Mesendoderm (in vitro differentiated cells): ENCODE measurements around the gene ITGA8.

Source experiments
- DNase-seq: peaks from one replicate; pipeline ENCODE4 v3.0.0; 2013
- H2AK5ac ChIP-seq: 2 replicates; pipeline ENCODE4 v1.6.1; 2013; ENCODE audit warnings: low read length, inconsistent platforms
- H2BK120ac ChIP-seq: 2 replicates; pipeline ENCODE4 v1.6.1; 2013; ENCODE audit warnings: low read depth, mild to moderate bottlenecking, low read length, moderate library complexity, mixed read lengths
- H2BK15ac ChIP-seq: replicated peaks from 2 replicates; pipeline ENCODE4 v1.6.1; 2013; ENCODE audit warnings: low read depth, mild to moderate bottlenecking, moderate library complexity
- H2BK5ac ChIP-seq: 2 replicates; pipeline ENCODE4 v1.6.1; 2013; ENCODE audit warnings: low read length, inconsistent platforms
- H3K18ac ChIP-seq: 2 replicates; pipeline ENCODE4 v1.6.1; 2013; ENCODE audit warnings: mild to moderate bottlenecking, low read length, mixed read lengths
- H3K23ac ChIP-seq: one replicate; pipeline ENCODE4 v1.6.1; 2013; ENCODE audit warnings: low read length
- H3K27ac ChIP-seq: 2 replicates; pipeline ENCODE4 v1.5.1; 2013; ENCODE audit warnings: low read depth, mild to moderate bottlenecking, inconsistent platforms, low read length, moderate library complexity
- H3K27me3 ChIP-seq: 2 replicates; pipeline ENCODE4 v1.6.1; 2013; ENCODE audit warnings: low read length, control low read depth, mild to moderate bottlenecking, inconsistent platforms; ENCODE audit not compliant: insufficient read depth, poor library complexity
- H3K36me3 ChIP-seq: 2 replicates; pipeline ENCODE4 v1.6.1; 2013; ENCODE audit warnings: low read length, inconsistent platforms; ENCODE audit not compliant: control insufficient read depth, insufficient read depth
- H3K4ac ChIP-seq: one replicate; pipeline ENCODE4 v1.6.1; 2013; ENCODE audit warnings: low read depth, mild to moderate bottlenecking, low read length, moderate library complexity
- H3K4me1 ChIP-seq: 2 replicates; pipeline ENCODE4 v1.6.1; 2013; ENCODE audit warnings: low read depth, low read length, inconsistent platforms; ENCODE audit not compliant: control insufficient read depth
- H3K4me2 ChIP-seq: 2 replicates; pipeline ENCODE4 v1.6.1; 2013; ENCODE audit warnings: low read length
- H3K4me3 ChIP-seq: 2 replicates; pipeline ENCODE4 v1.5.1; 2013; ENCODE audit warnings: mild to moderate bottlenecking, low read length
- H3K56ac ChIP-seq: one replicate; pipeline ENCODE4 v1.6.1; 2013; ENCODE audit warnings: low read length
- H3K79me1 ChIP-seq: 2 replicates; pipeline ENCODE4 v1.6.1; 2013; ENCODE audit warnings: low read length, inconsistent platforms
- H3K79me2 ChIP-seq: 2 replicates; pipeline ENCODE4 v1.6.1; 2013; ENCODE audit warnings: mild to moderate bottlenecking, low read length; ENCODE audit not compliant: control insufficient read depth, insufficient read depth
- H3K9ac ChIP-seq: 2 replicates; pipeline ENCODE4 v1.6.1; 2013; ENCODE audit warnings: low read length, inconsistent platforms
- H4K5ac ChIP-seq: one replicate; pipeline ENCODE4 v1.6.1; 2013; ENCODE audit warnings: low read length
- H4K8ac ChIP-seq: one replicate; pipeline ENCODE4 v1.6.1; 2013; ENCODE audit warnings: low read depth, mild to moderate bottlenecking, control low read depth, low read length, moderate library complexity
- WGBS: extraction: QIAGEN DNeasy Blood & Tissue Kit; methylation state at CpG from one replicate; pipeline ENCODE4 v1.1.7; 2013; ENCODE audit warnings: low lambda C conversion rate, missing lambda C conversion rate; ENCODE audit not compliant: insufficient coverage; ENCODE audit errors: extremely low coverage; 5-methylcytosine and 5-hydroxymethylcytosine counted together

ITGA8 gene

DNA sequence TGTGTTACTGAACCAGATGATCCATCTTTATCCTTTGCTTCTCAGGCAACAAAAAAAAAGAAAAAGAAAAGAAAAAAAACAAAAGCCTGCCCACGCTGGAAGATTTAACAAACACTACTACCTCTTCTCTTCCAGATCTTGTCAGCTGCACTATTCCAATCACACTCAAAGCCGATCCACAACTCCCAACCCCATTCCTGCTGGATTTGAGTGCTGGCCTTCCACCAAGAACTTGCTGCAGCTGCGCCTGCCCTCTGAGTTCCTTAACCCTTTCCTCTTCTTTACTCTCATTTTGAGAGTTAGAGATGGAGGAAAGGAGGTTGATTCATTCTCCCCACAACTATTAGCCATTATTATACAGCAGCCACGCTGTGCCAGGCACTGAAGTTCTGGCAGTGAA, 16.0 kb upstream of the ITGA8 start:
- no peak overlapping the region for H3K9ac ChIP-seq
- no peak for DNase-seq
- no peak overlapping the region for H3K18ac ChIP-seq
- no peak overlapping the region for H3K56ac ChIP-seq
- no peaks in the 10 kb centered on the region for H3K36me3 ChIP-seq
- no peak overlapping the region for H4K8ac ChIP-seq
- no peaks in the 10 kb centered on the region for H3K4me1 ChIP-seq
- no peak overlapping the region for H2BK15ac ChIP-seq
- H3K79me1 ChIP-seq = no peaks in the 10 kb centered on the region
- H2AK5ac ChIP-seq = no peak overlapping the region
- no peaks in the 10 kb centered on the region for H3K79me2 ChIP-seq
- no peak overlapping the region for H3K23ac ChIP-seq
- no peak overlapping the region for H3K4me3 ChIP-seq
- no peak overlapping the region for H3K27ac ChIP-seq
- H4K5ac ChIP-seq = no peak overlapping the region
- WGBS = no CpG with 5 or more reads among the region's 4 CpGs
- H3K4ac ChIP-seq = no peak overlapping the region
- no peaks in the 10 kb centered on the region for H3K27me3 ChIP-seq
- H3K4me2 ChIP-seq = no peak overlapping the region
- H2BK120ac ChIP-seq = no peak overlapping the region
- no peak overlapping the region for H2BK5ac ChIP-seq

DNA sequence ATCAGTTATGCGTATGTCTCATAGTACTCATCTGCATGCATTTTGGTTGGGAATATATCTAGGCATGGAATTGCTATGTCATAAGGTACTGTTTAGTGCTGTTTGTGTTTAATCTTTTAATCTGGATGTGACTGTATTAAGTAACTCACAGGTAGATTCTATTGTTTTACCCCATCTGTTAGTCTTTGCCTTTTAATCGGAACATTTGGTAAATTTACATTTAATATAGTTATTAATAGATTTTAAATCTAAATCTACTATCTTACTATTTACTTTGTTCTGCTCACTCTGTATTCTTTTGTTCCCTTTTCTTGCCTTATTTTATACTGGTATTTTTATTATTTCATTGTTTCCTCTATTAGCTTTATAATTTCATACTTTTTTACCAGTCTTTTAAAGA, 10.6 kb upstream of the ITGA8 start:
- Histone ChIP-seq H3K79me1 (no peaks in the 10 kb centered on the region), H3K9ac (no peak overlapping the region), H3K79me2 (no peaks in the 10 kb centered on the region), H3K27me3 (no peaks in the 10 kb centered on the region), H3K36me3 (no peaks in the 10 kb centered on the region), H3K4ac (no peak overlapping the region), H3K56ac (no peak overlapping the region), H2AK5ac (no peak overlapping the region), H3K4me2 (no peak overlapping the region), H3K27ac (no peak overlapping the region), H3K4me3 (no peak overlapping the region), H3K18ac (no peak overlapping the region), H4K8ac (no peak overlapping the region), H2BK15ac (no peak overlapping the region), H3K4me1 (no peaks in the 10 kb centered on the region), H3K23ac (no peak overlapping the region), H4K5ac (no peak overlapping the region), H2BK5ac (no peak overlapping the region), H2BK120ac (no peak overlapping the region)
- no CpG with 5 or more reads among the region's 2 CpGs for WGBS
- DNase-seq = no peak

DNA sequence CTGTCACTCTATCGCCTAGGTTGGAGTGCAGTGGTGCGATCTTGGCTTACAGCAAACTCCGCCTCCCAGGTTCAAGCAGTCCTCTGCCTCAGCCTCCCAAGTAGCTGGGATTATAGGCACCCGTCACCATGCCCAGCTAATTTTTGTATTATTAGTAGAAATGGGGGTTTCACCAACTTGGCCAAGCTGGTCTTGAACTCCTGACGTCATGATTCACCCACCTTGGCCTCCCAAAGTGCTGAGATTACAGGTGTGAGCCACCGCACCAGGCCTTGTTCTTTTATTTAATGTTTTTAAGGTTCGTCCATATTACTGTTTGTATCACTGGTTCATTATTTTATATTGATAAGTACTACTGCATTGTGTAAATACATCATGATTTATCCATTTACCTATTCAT, 10.2 kb upstream of the ITGA8 start:
- Histone ChIP-seq H2AK5ac (no peak overlapping the region), H3K4me1 (no peaks in the 10 kb centered on the region), H3K36me3 (no peaks in the 10 kb centered on the region), H2BK120ac (no peak overlapping the region), H3K4ac (no peak overlapping the region), H2BK15ac (no peak overlapping the region), H4K8ac (no peak overlapping the region), H4K5ac (no peak overlapping the region), H3K27me3 (no peaks in the 10 kb centered on the region), H3K9ac (no peak overlapping the region), H3K4me2 (no peak overlapping the region), H3K23ac (no peak overlapping the region), H2BK5ac (no peak overlapping the region), H3K27ac (no peak overlapping the region), H3K79me1 (no peaks in the 10 kb centered on the region), H3K18ac (no peak overlapping the region), H3K79me2 (no peaks in the 10 kb centered on the region), H3K56ac (no peak overlapping the region), H3K4me3 (no peak overlapping the region)
- DNase-seq = no peak
- WGBS = no CpG with 5 or more reads among the region's 7 CpGs

DNA sequence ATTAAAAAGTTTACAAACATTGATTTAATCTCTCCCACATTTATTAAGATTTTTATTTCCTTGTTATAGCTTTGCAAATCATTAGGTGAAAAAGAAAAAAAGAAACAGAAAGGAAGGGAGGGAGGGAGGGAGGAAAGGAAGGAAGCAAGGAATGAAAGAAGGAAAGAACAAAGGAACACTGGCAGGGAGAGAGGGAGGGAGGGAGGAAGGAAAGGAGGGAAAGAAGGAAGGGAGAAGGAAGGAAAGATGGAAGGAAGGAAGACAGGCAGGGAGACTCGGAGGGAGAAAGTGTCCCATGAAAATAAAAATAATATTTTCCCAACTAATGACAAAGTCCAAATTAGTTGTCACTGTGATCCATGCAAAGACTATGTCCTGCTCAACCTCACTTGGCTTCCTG, 6.3 kb upstream of the ITGA8 start:
- H3K36me3 ChIP-seq = no peaks in the 10 kb centered on the region
- WGBS = no CpG with 5 or more reads among the region's 1 CpG

DNA sequence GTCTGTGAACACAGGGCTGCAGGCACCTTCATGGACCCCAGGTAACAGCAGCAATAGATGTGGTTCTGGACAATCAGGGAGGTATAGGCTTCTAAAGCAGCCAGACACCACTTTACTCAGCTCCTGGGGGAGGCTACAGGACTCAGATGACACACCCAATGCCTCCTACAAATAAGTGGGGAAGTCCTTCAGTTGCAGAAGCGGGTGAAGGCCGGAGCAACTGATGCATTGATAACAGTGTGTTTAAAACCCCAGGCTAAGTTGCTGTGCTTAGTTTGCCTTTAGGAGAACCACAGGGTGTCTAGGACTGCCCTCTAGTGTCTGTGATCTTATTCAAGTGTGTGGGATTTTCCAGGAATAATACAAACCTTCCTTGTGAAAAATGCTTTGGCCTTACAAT, 5.9 kb upstream of the ITGA8 start:
- no peak overlapping the region for H3K9ac ChIP-seq
- H3K18ac ChIP-seq = no peak overlapping the region
- no peaks in the 10 kb centered on the region for H3K27me3 ChIP-seq
- H3K4me3 ChIP-seq = no peak overlapping the region
- H2BK15ac ChIP-seq = no peak overlapping the region
- H3K4me1 ChIP-seq = no peaks in the 10 kb centered on the region
- no peak overlapping the region for H4K5ac ChIP-seq
- H3K79me2 ChIP-seq = no peaks in the 10 kb centered on the region
- H3K79me1 ChIP-seq = no peaks in the 10 kb centered on the region
- peak; percentile 78 for DNase-seq
- H2BK5ac ChIP-seq = no peak overlapping the region
- H3K4ac ChIP-seq = no peak overlapping the region
- no peak overlapping the region for H2AK5ac ChIP-seq
- no peak overlapping the region for H3K4me2 ChIP-seq
- H3K36me3 ChIP-seq = no peaks in the 10 kb centered on the region
- no peak overlapping the region for H4K8ac ChIP-seq
- no peak overlapping the region for H2BK120ac ChIP-seq
- H3K56ac ChIP-seq = no peak overlapping the region
- H3K23ac ChIP-seq = no peak overlapping the region
- no peak overlapping the region for H3K27ac ChIP-seq
- no CpG with 5 or more reads among the region's 2 CpGs for WGBS

More for the DNA sequence above, 6.3 kb upstream of the ITGA8 start:
- H3K9ac ChIP-seq = no peak overlapping the region
- no peak overlapping the region for H3K4ac ChIP-seq
- no peak overlapping the region for H4K5ac ChIP-seq
- no peaks in the 10 kb centered on the region for H3K4me1 ChIP-seq
- no peaks in the 10 kb centered on the region for H3K27me3 ChIP-seq
- H2AK5ac ChIP-seq = no peak overlapping the region
- no peak overlapping the region for H2BK120ac ChIP-seq
- no peak overlapping the region for H3K4me2 ChIP-seq
- H3K27ac ChIP-seq = no peak overlapping the region
- H2BK15ac ChIP-seq = no peak overlapping the region
- H3K56ac ChIP-seq = no peak overlapping the region
- H3K79me1 ChIP-seq = no peaks in the 10 kb centered on the region
- no peak overlapping the region for H3K4me3 ChIP-seq
- no peak for DNase-seq
- no peak overlapping the region for H4K8ac ChIP-seq
- no peak overlapping the region for H2BK5ac ChIP-seq
- no peaks in the 10 kb centered on the region for H3K79me2 ChIP-seq
- H3K18ac ChIP-seq = no peak overlapping the region
- H3K23ac ChIP-seq = no peak overlapping the region

DNA sequence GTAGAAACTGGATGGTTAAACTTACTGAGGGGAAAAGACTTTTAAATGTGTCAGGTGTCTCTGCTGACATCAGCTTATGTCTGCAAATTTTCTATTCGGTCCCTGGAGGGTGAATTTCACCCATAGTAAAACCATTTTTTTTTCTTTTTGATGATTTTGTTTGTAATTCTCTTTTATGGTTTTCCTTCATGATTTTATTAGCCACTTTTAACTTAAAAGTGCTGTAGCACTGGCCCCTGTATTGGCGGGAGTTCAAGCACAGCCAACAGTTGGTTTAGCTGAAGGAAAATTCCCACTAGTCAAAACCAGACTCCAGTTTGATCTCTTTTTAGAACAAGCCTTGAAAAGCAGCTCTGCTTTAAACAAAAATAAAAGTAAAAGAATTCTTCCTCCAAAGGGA, 5.0 kb upstream of the ITGA8 start:
- no peak overlapping the region for H3K4me3 ChIP-seq
- H3K27ac ChIP-seq = no peak overlapping the region
- no peak overlapping the region for H3K56ac ChIP-seq
- no peaks in the 10 kb centered on the region for H3K79me1 ChIP-seq
- no peaks in the 10 kb centered on the region for H3K27me3 ChIP-seq
- no peak overlapping the region for H3K18ac ChIP-seq
- H2BK15ac ChIP-seq = no peak overlapping the region
- H2BK120ac ChIP-seq = no peak overlapping the region
- H3K9ac ChIP-seq = no peak overlapping the region
- H3K4me1 ChIP-seq = no peaks in the 10 kb centered on the region
- no peak overlapping the region for H4K8ac ChIP-seq
- H3K23ac ChIP-seq = no peak overlapping the region
- no peaks in the 10 kb centered on the region for H3K79me2 ChIP-seq
- H2AK5ac ChIP-seq = no peak overlapping the region
- H3K36me3 ChIP-seq = no peaks in the 10 kb centered on the region
- DNase-seq = no peak
- H2BK5ac ChIP-seq = no peak overlapping the region
- no peak overlapping the region for H3K4ac ChIP-seq
- H4K5ac ChIP-seq = no peak overlapping the region
- no CpG with 5 or more reads among the region's 2 CpGs for WGBS
- no peak overlapping the region for H3K4me2 ChIP-seq
